K562 (cell line): ENCODE results near the gene DBP. TPM values are rescaled to one million over a fixed set of nuclear protein-coding genes. Genes with fewer than 3 reads are reported as not detected.

Experiments
- ATAC-seq: fragments of 200-7000 bp; cut with Tn5 transposase; 3 replicates; pipeline ENCODE4 v1.9.1; 2020; ENCODE audit warnings: moderate library complexity
- BruUV-seq: library from RNA; stranded (reverse); fragments of 400-500 nt; replicated peaks from 2 replicates; lab custom pipeline; 2021; lab: Mats Ljungman, UMichigan
- CTCF ChIA-PET: fragments of 300-600 bp; formaldehyde crosslinking; extraction: SDS; loops from one replicate; lab custom pipeline; 2021; ENCODE audit warnings: low intra/inter-chr PET ratio; lab: Yijun Ruan, JAX
- POLR2A ChIA-PET: fragments of 300-600, 350-650 bp; sonication (Branson Sonifier 250); formaldehyde crosslinking; extraction: SDS; loops from one replicate; lab custom pipeline; 2021; ENCODE audit warnings: antibody characterized with exemption, inconsistent platforms; lab: Yijun Ruan, JAX
- DNase-seq, 4 experiments: peaks; one replicate each; pipeline versions ENCODE4 v3.0.0 to v3.0.0-alpha.2; 2011 to 2018; ENCODE audit warnings: low spot score in 3 of 4, mixed read lengths in 3 of 4; ENCODE audit errors: extremely low read depth in 1 of 4
- FAIRE-seq: peaks from 2 replicates; lab custom pipeline; 2011; peaks lifted over from hg19 to GRCh38; lab: Jason Lieb, UNC
- H2AFZ ChIP-seq: 2 replicates; pipeline ENCODE4 v1.6.0; 2011; ENCODE audit warnings: low read depth, low read length, control low read depth, inconsistent platforms
- H3K27ac ChIP-seq: fragments of 200-600 bp; 3 replicates; pipeline ENCODE4 v1.8.0; 2011; ENCODE audit warnings: low read depth, mild to moderate bottlenecking, control low read depth, inconsistent platforms, low read length, moderate library complexity, mixed read lengths; ENCODE audit errors: extremely low read depth
- H3K27me3 ChIP-seq, 2 experiments: fragments of 300-600 bp in 1 of 2; 2 replicates in 1 of 2; 3 replicates in 1 of 2; pipeline versions ENCODE4 v1.6.0 to v1.8.0; 2011; ENCODE audit warnings: inconsistent platforms in 2 of 2, low read length in 2 of 2, mild to moderate bottlenecking in 1 of 2, mixed read lengths in 1 of 2, moderate library complexity in 1 of 2; ENCODE audit not compliant: control insufficient read depth in 2 of 2, insufficient read depth in 2 of 2
- H3K36me3 ChIP-seq: fragments of 300-600 bp; 3 replicates; pipeline ENCODE4 v1.8.0; 2011; ENCODE audit warnings: mild to moderate bottlenecking, low read length, inconsistent platforms; ENCODE audit not compliant: control insufficient read depth, insufficient read depth
- H3K4me1 ChIP-seq, 2 experiments: fragments of 200-600 bp in 1 of 2; replicated peaks in 1 of 2; 2 replicates in 1 of 2; 3 replicates in 1 of 2; pipeline versions ENCODE4 v1.5.1 to v1.8.0; 2011; ENCODE audit warnings: inconsistent platforms in 2 of 2, low read length in 2 of 2, mild to moderate bottlenecking in 1 of 2, mixed read lengths in 1 of 2, moderate library complexity in 1 of 2; ENCODE audit not compliant: control insufficient read depth in 2 of 2, insufficient read depth in 2 of 2
- H3K4me2 ChIP-seq: 2 replicates; pipeline ENCODE4 v1.6.1; 2011; ENCODE audit warnings: low read length, control low read depth, inconsistent platforms, mixed read lengths; ENCODE audit not compliant: insufficient read depth
- H3K4me3 ChIP-seq: fragments of 200-600 bp; sonication (generic), shearing (Covaris generic); 2 replicates; pipeline ENCODE4 v1.5.1; 2016; ENCODE audit warnings: control low read depth, inconsistent platforms
- H3K79me2 ChIP-seq: fragments of 200-600 bp; 3 replicates; pipeline ENCODE4 v1.8.0; 2011; ENCODE audit warnings: low read length, inconsistent platforms; ENCODE audit not compliant: control insufficient read depth, insufficient read depth
- H3K9ac ChIP-seq, 2 experiments: 2 replicates each; pipeline versions ENCODE4 v1.6.0 to v1.6.1; 2011; ENCODE audit warnings: low read depth in 2 of 2, low read length in 2 of 2, control low read depth in 1 of 2, inconsistent platforms in 1 of 2, mild to moderate bottlenecking in 1 of 2, mixed read lengths in 1 of 2; ENCODE audit not compliant: insufficient read depth in 1 of 2
- H3K9me1 ChIP-seq: one replicate; pipeline ENCODE4 v1.6.0; 2011; ENCODE audit warnings: inconsistent platforms, mild to moderate bottlenecking, low read length, moderate library complexity; ENCODE audit not compliant: control insufficient read depth, insufficient read depth
- H3K9me3 ChIP-seq: replicated peaks from 2 replicates; pipeline ENCODE4 v1.5.1; 2011; ENCODE audit warnings: low read depth, low read length, inconsistent platforms; ENCODE audit not compliant: control insufficient read depth, insufficient read depth
- H4K20me1 ChIP-seq: replicated peaks from 2 replicates; pipeline ENCODE4 v1.6.1; 2011; ENCODE audit warnings: low read length, inconsistent platforms, mixed read lengths; ENCODE audit not compliant: control insufficient read depth, insufficient read depth
- ASH1L ChIP-seq: fragments of 450-650 bp; IDR thresholded peaks from 2 replicates; pipeline ENCODE4 v1.6.1; 2018; ENCODE audit warnings: borderline replicate concordance, mild to moderate bottlenecking, low read depth; ENCODE audit not compliant: partially characterized antibody
- CBFA2T3 ChIP-seq: fragments of 450-650 bp; IDR thresholded peaks from 2 replicates; pipeline ENCODE4 v1.6.1; 2017
- CC2D1A ChIP-seq: fragments of 450-650 bp; IDR thresholded peaks from 2 replicates; pipeline ENCODE4 v1.6.1; 2017; ENCODE audit warnings: mild to moderate bottlenecking
- CHD4 ChIP-seq: fragments of 200-600 bp; sonication (generic); IDR thresholded peaks from 3 replicates; pipeline ENCODE4 v1.6.1; 2012; ENCODE audit warnings: low read depth, mild to moderate bottlenecking, mixed read lengths, low read length, inconsistent platforms; ENCODE audit not compliant: insufficient read depth, insufficient replicate concordance, poor library complexity, severe bottlenecking
- CTBP1 ChIP-seq: fragments of 450-650 bp; IDR thresholded peaks from 2 replicates; pipeline ENCODE4 v1.6.1; 2016; ENCODE audit warnings: borderline replicate concordance
- DDX20 ChIP-seq: fragments of 450-650 bp; IDR thresholded peaks from 2 replicates; pipeline ENCODE4 v1.6.1; 2016; ENCODE audit warnings: missing genetic modification characterization, low read depth, mild to moderate bottlenecking, missing compliant biosample characterization, moderate library complexity
- DLX4 ChIP-seq: fragments of 250-450 bp; sonication (Bioruptor Pico); IDR thresholded peaks from 2 replicates; pipeline ENCODE4 v1.6.1; 2021; ENCODE audit warnings: mild to moderate bottlenecking
- EP300 ChIP-seq: IDR thresholded peaks from 2 replicates; pipeline ENCODE4 v1.6.1; 2012; ENCODE audit warnings: low read length, improper control_type of control experiment
- ESRRA ChIP-seq: fragments of 450-650 bp; IDR thresholded peaks from 2 replicates; pipeline ENCODE4 v1.6.1; 2014; ENCODE audit warnings: low read depth, mild to moderate bottlenecking, moderate library complexity, borderline replicate concordance
- HMG20B ChIP-seq: fragments of 250-450 bp; sonication (Bioruptor Pico); IDR thresholded peaks from 2 replicates; pipeline ENCODE4 v1.5.0; 2021; ENCODE audit warnings: mild to moderate bottlenecking
- MTA3 ChIP-seq: fragments of 450-650 bp; formaldehyde crosslinking; IDR thresholded peaks from 2 replicates; pipeline ENCODE4 v1.6.1; 2017; ENCODE audit warnings: mild to moderate bottlenecking, borderline replicate concordance
- PHTF2 ChIP-seq: fragments of 250-450 bp; sonication (Bioruptor Pico); IDR thresholded peaks from 2 replicates; pipeline ENCODE4 v1.5.0; 2021; ENCODE audit warnings: mild to moderate bottlenecking
- PTRF ChIP-seq: fragments of 450-650 bp; IDR thresholded peaks from 2 replicates; pipeline ENCODE4 v1.6.1; 2016; ENCODE audit warnings: mild to moderate bottlenecking, missing genetic modification characterization, missing compliant biosample characterization
- ZNF124 ChIP-seq: sonication (generic); formaldehyde crosslinking; IDR thresholded peaks from 2 replicates; pipeline ENCODE4 v1.8.1; 2022; ENCODE audit warnings: missing genetic modification reagents
- ZNF174 ChIP-seq: fragments of 250-450 bp; sonication (Bioruptor Pico); IDR thresholded peaks from 2 replicates; pipeline ENCODE4 v1.4.0; 2020; ENCODE audit warnings: mild to moderate bottlenecking
- ZNF263 ChIP-seq: sonication (generic); formaldehyde crosslinking; IDR thresholded peaks from 2 replicates; pipeline ENCODE4 v1.8.0; 2022; ENCODE audit warnings: mild to moderate bottlenecking, missing genetic modification reagents, borderline replicate concordance
- WGBS: fragments of 100-300 bp; shearing (Covaris generic); methylation state at CpG from one replicate; pipeline ENCODE4 v1.1.6; 2016; ENCODE audit warnings: low coverage, mixed read lengths; ENCODE audit not compliant: insufficient coverage; ENCODE audit errors: missing lambda C conversion rate; 5-methylcytosine and 5-hydroxymethylcytosine counted together
- in situ Hi-C: fragments of 300-500 bp; cut with MboI; formaldehyde crosslinking; loops from 4 replicates; pipeline ENCODE4 v1.15.0; 2018; ENCODE audit warnings: inconsistent platforms, mixed read lengths
- intact Hi-C: fragments of 100-400 bp; cut with micrococcal nuclease; formaldehyde crosslinking; loops from 2 replicates; pipeline ENCODE4 v1.14.2; 2022
- polyA plus RNA-seq, 8 experiments: library from polyadenylated mRNA; depleted of rRNA in 4 of 8; stranded (reverse) in 5 of 8; unstranded in 3 of 8; fragments of >200 nt; fragmentation: Nextera tagmentation in 2 of 8; fragmentation: Illumina TruSeq in 1 of 8; extraction: Ambion mirVana in 2 of 8; extraction: Trizol in 1 of 8; gene quantifications; 2 replicates each; pipeline versions ENCODE4 v1.2.1 to v1.2.3, GENCODE V29; 2011 to 2014; ENCODE audit warnings: inconsistent platforms in 1 of 8, missing spikeins in 1 of 8
- total RNA-seq, 7 experiments: library from RNA; depleted of rRNA in 6 of 7; stranded (reverse); fragments of >200 nt in 6 of 7; fragmentation: Illumina TruSeq in 2 of 7; extraction: Trizol in 2 of 7; gene quantifications; 2 replicates each; pipeline versions ENCODE4 v1.2.1 to v1.2.3, GENCODE V29; 2011 to 2021; ENCODE audit warnings: low replicate concordance in 1 of 7
- TF ChIP-seq, protein P1 (sequence below): fragments of 250-450 bp; sonication (Bioruptor Pico); IDR thresholded peaks from 2 replicates; pipeline ENCODE4 v1.4.0; 2020; ENCODE audit warnings: mild to moderate bottlenecking, moderate library complexity

DBP gene
- total and polyA plus RNA-seq, 9 of the 15 experiments (the other 6 are each of a cell fraction or from before 2014, with no cell fraction given): 0.25 to 5.5 (median 1.8) TPM

GRCh38 chr19:48670699-48671445 is 33.7 kb upstream of the DBP start (continued):
- no peak for TF ChIP-seq ZNF263 (CRISPR knock-in tag)
- TF ChIP-seq DDX20 (tag): no peak
- TF ChIP-seq ZNF124 (CRISPR knock-in tag): no peak
- TF ChIP-seq EP300: no peak

DNA sequence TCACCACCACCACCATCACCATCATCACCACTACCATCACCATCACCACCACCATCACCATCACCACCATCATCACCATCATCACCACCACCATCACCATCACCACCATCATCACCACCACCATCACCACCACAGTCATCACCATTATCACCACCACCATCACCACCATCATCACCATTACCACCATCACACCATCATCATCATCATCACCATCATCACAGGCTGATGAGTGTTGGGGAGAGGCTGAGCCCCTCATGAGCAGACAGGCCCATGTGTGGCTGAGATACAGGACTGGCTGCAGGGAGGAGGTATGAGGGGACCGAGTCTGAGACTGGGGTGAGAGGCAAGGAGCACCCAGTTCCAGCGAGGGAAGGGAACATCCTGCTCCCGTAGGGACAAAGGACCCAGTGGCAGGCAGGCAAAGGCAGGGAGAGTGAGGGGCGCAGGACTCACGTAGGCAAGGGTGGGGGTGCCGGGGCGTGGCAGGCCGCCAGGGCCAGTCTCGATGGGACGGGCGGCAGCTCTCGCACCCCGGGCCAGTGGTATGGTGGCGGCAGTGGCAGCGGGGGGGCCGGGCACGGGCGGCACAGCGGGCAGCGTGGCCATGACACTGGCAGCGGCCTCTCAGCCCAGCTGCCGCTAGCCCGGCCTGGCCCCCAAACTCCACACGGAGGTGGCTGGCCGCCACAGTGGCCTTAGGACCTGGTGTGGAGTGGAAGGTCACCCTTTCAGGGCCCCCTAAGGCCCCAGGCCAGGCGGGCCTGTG is 32.9 kb upstream of the DBP start:
- peaks cover 3 to 32% of the 10 kb centered on the region in 2 experiments; a peak in 4 of 5 replicates for H3K4me1 ChIP-seq
- ATAC-seq (no peak), FAIRE-seq (no peak), DNase-seq (no peak)
- H4K20me1 ChIP-seq: no peaks in the 10 kb centered on the region
- H3K4me2 ChIP-seq: no peak overlapping the region
- H3K9ac ChIP-seq: no peak overlapping the region
- no TSS peak for BruUV-seq
- no peak overlapping the region for H3K4me3 ChIP-seq
- no peaks in the 10 kb centered on the region for H3K9me1 ChIP-seq
- H3K27me3 ChIP-seq: no peaks in the 10 kb centered on the region
- ChIA-PET CTCF (no interaction called here), POLR2A (interaction anchor here (0.6 kb wide), 1 partner anchor 125 kb away, joined by 3 read pairs; no protein-coding TSS in a partner anchor)
- H3K36me3 ChIP-seq: no peaks in the 10 kb centered on the region
- intact Hi-C loops: no loop called here
- no peak overlapping the region for H2AFZ ChIP-seq
- no peaks in the 10 kb centered on the region for H3K79me2 ChIP-seq
- 78% methylated on average over 17 of the region's 26 CpGs for WGBS
- no peak overlapping the region for H3K27ac ChIP-seq
- no peaks in the 10 kb centered on the region for H3K9me3 ChIP-seq
- in situ Hi-C loops: no loop called here
- TF ChIP-seq MTA3: no peak
- no peak for TF ChIP-seq CBFA2T3
- no peak for TF ChIP-seq PTRF
- no peak for TF ChIP-seq ZNF174 (CRISPR knock-in tag)
- TF ChIP-seq CC2D1A: no peak
- no peak for TF ChIP-seq PHTF2 (CRISPR knock-in tag)
- no peak for TF ChIP-seq DLX4 (CRISPR knock-in tag)
- TF ChIP-seq CHD4: no peak
- no peak for TF ChIP-seq ESRRA
- TF ChIP-seq, protein P1, sequence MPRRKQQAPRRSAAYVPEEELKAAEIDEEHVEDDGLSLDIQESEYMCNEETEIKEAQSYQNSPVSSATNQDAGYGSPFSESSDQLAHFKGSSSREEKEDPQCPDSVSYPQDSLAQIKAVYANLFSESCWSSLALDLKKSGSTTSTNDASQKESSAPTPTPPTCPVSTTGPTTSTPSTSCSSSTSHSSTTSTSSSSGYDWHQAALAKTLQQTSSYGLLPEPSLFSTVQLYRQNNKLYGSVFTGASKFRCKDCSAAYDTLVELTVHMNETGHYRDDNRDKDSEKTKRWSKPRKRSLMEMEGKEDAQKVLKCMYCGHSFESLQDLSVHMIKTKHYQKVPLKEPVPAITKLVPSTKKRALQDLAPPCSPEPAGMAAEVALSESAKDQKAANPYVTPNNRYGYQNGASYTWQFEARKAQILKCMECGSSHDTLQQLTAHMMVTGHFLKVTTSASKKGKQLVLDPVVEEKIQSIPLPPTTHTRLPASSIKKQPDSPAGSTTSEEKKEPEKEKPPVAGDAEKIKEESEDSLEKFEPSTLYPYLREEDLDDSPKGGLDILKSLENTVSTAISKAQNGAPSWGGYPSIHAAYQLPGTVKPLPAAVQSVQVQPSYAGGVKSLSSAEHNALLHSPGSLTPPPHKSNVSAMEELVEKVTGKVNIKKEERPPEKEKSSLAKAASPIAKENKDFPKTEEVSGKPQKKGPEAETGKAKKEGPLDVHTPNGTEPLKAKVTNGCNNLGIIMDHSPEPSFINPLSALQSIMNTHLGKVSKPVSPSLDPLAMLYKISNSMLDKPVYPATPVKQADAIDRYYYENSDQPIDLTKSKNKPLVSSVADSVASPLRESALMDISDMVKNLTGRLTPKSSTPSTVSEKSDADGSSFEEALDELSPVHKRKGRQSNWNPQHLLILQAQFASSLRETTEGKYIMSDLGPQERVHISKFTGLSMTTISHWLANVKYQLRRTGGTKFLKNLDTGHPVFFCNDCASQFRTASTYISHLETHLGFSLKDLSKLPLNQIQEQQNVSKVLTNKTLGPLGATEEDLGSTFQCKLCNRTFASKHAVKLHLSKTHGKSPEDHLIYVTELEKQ (CRISPR knock-in tag): no peak
- TF ChIP-seq HMG20B: no peak
- no peak for TF ChIP-seq ASH1L
- TF ChIP-seq CTBP1: no peak
